Stimulated activated CD8-positive, alpha-beta memory T cell treated with anti-CD3 and anti-CD28 coated beads, Interleukin-4, amount 100 ng/mL, for 1 hour (primary cell): ENCODE data around the gene ANKRD6.

Experiments
- DNase-seq, 2 donors: peaks; one replicate each; pipeline ENCODE4 v3.0.0-alpha.2; 2020; ENCODE audit warnings: low read depth in 2 of 2, low spot score in 1 of 2

Gene ANKRD6

GRCh38 chr6:89682991-89683390 lies 250.0 kb downstream of the ANKRD6 start:
- DNase-seq: no peak
